Mesodermal cell (in vitro differentiated cells): ENCODE results near the gene HOXC11.

Source experiments
- H3K27ac ChIP-seq: 2 replicates; pipeline ENCODE4 v1.7.0; 2013; ENCODE audit warnings: mild to moderate bottlenecking, low read depth, low read length, moderate library complexity; ENCODE audit not compliant: severe bottlenecking
- H3K36me3 ChIP-seq: 2 replicates; pipeline ENCODE4 v1.7.1; 2013; ENCODE audit warnings: mild to moderate bottlenecking, low read length, moderate library complexity; ENCODE audit not compliant: control insufficient read depth, insufficient read depth
- H3K4me1 ChIP-seq: one replicate; pipeline ENCODE4 v1.7.1; 2013; ENCODE audit warnings: mild to moderate bottlenecking, low read length; ENCODE audit not compliant: insufficient read depth, control insufficient read depth, poor library complexity, severe bottlenecking
- H3K4me3 ChIP-seq: 2 replicates; pipeline ENCODE4 v1.7.0; 2013; ENCODE audit warnings: low read length, control low read depth, mild to moderate bottlenecking; ENCODE audit not compliant: insufficient read depth, poor library complexity, severe bottlenecking; ENCODE audit errors: extremely low read depth
- H3K9me3 ChIP-seq: 2 replicates; pipeline ENCODE4 v1.7.1; 2013; ENCODE audit warnings: mild to moderate bottlenecking, low read length, moderate library complexity; ENCODE audit not compliant: control insufficient read depth
- WGBS, 2 experiments: methylation state at CpG; one replicate each; pipeline ENCODE4 v1.1.5; 2013; ENCODE audit warnings: missing lambda C conversion rate in 2 of 2; ENCODE audit not compliant: insufficient coverage in 2 of 2; 5-methylcytosine and 5-hydroxymethylcytosine counted together

HOXC11 gene

GRCh38 chr12:53937099-53937498 lies 35.8 kb upstream of the HOXC11 start:
- Histone ChIP-seq H3K4me3 (no peak overlapping the region), H3K36me3 (no peaks in the 10 kb centered on the region), H3K9me3 (no peaks in the 10 kb centered on the region), H3K27ac (no peak overlapping the region), H3K4me1 (no peaks in the 10 kb centered on the region)
- WGBS, 2 experiments, result 46 to 54% methylated on average over 7 of the region's 12 CpGs

DNA sequence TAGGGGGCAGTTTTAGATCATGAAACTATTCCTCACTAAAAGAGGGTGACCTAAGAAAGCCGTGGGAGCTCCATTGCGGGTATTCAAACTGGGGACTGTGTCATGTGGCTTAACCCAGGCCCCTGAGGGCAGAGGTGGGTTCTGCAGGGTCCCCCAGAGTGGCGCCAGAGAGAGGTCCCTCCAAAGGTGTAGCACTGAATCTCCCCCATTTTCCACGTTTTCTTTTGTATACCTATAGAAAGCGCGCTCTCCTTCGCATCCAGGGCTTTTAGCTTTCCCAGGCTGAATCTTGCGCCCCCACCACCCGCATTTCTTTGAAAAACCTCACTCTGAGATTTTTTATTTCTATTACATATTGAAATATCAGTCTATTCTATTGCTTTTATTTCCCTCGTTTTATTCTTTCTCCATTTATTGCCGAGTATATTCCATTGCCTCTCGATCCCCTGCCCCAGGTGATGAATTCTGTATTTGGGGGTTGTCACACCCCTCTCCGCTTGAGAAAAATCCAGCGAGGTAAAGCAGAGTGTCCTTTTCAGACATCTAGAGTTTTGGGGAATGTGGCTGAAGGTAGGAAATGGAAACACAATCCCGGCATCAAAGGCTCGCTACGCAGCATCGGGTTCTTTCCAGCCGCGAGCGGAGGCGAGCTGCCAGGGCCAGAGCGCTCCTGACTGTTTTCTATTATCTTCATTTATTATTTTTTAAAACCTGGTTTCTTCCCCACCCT lies 35.2 kb upstream of the HOXC11 start:
- no peaks in the 10 kb centered on the region for H3K36me3 ChIP-seq
- no peaks in the 10 kb centered on the region for H3K9me3 ChIP-seq
- no peak overlapping the region for H3K27ac ChIP-seq
- H3K4me3 ChIP-seq, result no peak overlapping the region
- no peaks in the 10 kb centered on the region for H3K4me1 ChIP-seq
- 44 to 51% methylated on average over 14 to 15 of the region's 23 CpGs for WGBS, 2 experiments

DNA sequence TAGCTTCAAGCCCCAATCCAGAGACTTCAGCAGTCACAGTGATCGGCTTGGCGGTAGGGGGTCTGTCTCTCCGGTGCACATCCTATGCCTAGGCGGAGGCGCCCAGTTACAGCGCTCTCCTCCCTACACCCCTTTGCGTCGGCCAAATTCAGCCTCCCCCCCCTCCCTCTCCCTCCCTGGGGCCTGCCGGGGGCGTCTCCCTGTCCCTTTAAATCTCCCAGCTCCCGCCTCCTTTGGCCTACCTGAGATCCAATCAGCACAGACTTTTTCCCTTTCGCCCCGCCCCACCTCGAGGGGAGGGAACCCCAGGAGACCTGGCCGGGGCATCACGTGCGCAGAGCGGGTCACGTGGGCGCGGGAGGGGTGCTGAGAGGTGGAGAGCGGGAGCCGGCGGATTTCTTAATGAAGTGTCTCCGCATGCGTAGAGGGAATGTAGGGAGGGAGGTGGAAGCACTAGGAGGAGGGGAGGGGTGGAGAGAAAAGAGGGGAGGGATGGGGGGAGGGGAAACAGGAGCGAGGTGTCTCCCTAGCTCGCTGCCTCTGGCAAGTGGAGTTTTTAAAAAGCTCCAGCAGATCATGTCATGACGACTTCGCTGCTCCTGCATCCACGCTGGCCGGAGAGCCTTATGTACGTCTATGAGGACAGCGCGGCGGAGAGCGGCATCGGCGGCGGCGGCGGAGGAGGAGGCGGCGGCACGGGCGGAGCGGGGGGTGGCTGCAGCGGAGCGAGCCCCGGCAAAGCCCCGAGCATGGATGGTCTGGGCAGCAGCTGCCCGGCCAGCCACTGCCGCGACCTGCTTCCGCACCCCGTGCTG lies 34.4 kb upstream of the HOXC11 start, which contains the start of gene HOXC13:
Gene HOXC13, plus strand, starts transcription at position 506 of the 815 bp plus-strand sequence. Its CDS starts 76 bp downstream, at position 582.
- H3K4me3 ChIP-seq, result no peak within 1 kb of the TSS
- no peaks in the 10 kb centered on the region for H3K4me1 ChIP-seq
- 7 to 10% methylated on average over 36 to 54 of the region's 56 CpGs for WGBS, 2 experiments
- no peak within 1 kb of the TSS for H3K27ac ChIP-seq
- H3K9me3 ChIP-seq, result no peaks in the 10 kb centered on the region
- H3K36me3 ChIP-seq, result no peaks in the 10 kb centered on the region

GRCh38 chr12:53939141-53940108 lies 33.5 kb upstream of the HOXC11 start:
- no peak overlapping the region for H3K27ac ChIP-seq
- no peaks in the 10 kb centered on the region for H3K4me1 ChIP-seq
- no peak overlapping the region for H3K4me3 ChIP-seq
- WGBS, 2 experiments, result 16 to 18% methylated on average over 61 to 81 of the region's 91 CpGs
- no peaks in the 10 kb centered on the region for H3K36me3 ChIP-seq
- no peaks in the 10 kb centered on the region for H3K9me3 ChIP-seq

GRCh38 chr12:53940443-53941014 lies 32.4 kb upstream of the HOXC11 start:
- Histone ChIP-seq H3K36me3 (no peaks in the 10 kb centered on the region), H3K27ac (no peak overlapping the region), H3K9me3 (no peaks in the 10 kb centered on the region), H3K4me1 (no peaks in the 10 kb centered on the region), H3K4me3 (no peak overlapping the region)
- WGBS, 2 experiments, result 20 to 24% methylated on average over 1 to 6 of the region's 9 CpGs

GRCh38 chr12:53941187-53941586 lies 31.7 kb upstream of the HOXC11 start:
- Histone ChIP-seq H3K4me1 (no peaks in the 10 kb centered on the region), H3K27ac (no peak overlapping the region), H3K36me3 (no peaks in the 10 kb centered on the region), H3K4me3 (no peak overlapping the region), H3K9me3 (no peaks in the 10 kb centered on the region)

DNA sequence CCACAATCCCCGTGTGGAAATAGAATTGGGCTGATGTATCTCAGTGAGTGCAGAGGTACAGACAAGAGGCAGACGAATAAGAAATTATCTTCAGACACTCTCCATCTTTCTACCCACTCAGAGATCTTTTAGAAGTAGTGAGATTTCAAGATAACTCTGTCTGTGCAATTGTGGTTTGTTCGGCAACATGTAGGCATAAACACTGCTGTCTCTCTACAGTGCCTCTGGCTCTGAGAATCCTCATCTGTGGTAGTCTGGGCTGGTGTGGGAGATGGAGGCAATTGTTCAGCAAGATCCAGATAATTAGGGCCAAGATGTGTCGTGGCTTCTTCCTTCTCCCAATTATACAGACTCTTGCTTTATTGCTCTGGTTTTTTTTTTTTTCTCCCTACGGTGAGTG lies 31.2 kb upstream of the HOXC11 start:
- Histone ChIP-seq H3K36me3 (no peaks in the 10 kb centered on the region), H3K27ac (no peak overlapping the region), H3K4me3 (no peak overlapping the region), H3K9me3 (no peaks in the 10 kb centered on the region), H3K4me1 (no peaks in the 10 kb centered on the region)
- WGBS, 2 experiments, result 34 to 73% methylated on average over 1 to 3 of the region's 5 CpGs

- Histone ChIP-seq H3K36me3 (no peaks in the 10 kb centered on the region), H3K27ac (no peak overlapping the region), H3K4me3 (no peak overlapping the region), H3K9me3 (no peaks in the 10 kb centered on the region), H3K4me1 (no peaks in the 10 kb centered on the region)
- WGBS, 2 experiments, result 88% methylated on average over 1 of the region's 2 CpGs; no CpG with 5 or more reads in 1 of the 2 experiments
Observed at GRCh38 chr12:53942467-53942997, 30.4 kb upstream of the HOXC11 start.

GRCh38 chr12:53944209-53944608 lies 28.7 kb upstream of the HOXC11 start:
- Histone ChIP-seq H3K27ac (no peak overlapping the region), H3K4me1 (no peaks in the 10 kb centered on the region), H3K36me3 (no peaks in the 10 kb centered on the region), H3K9me3 (no peaks in the 10 kb centered on the region), H3K4me3 (no peak overlapping the region)
- WGBS, 2 experiments, result 65% methylated on average over 2 of the region's 4 CpGs; no CpG with 5 or more reads in 1 of the 2 experiments
